ENCODE data around the gene CAVIN2.

CAVIN2 gene

GRCh38 chr2:191866195-191866594 lies 19.3 kb upstream of the CAVIN2 start:
- no peak for DNase-seq (ENCODE audit: low read depth)
- TF ChIP-seq CTCF (IDR thresholded peaks at IDR 0.05; ENCODE audit: insufficient read depth, low read depth, low read length, missing control alignments), result no peak
- no peak overlapping the region for H3K4me3 ChIP-seq (ENCODE audit: low read depth, low read length)

GRCh38 chr2:191864628-191865374 lies 17.9 kb upstream of the CAVIN2 start:
- no peak for DNase-seq (ENCODE audit: low read depth)
- TF ChIP-seq CTCF (IDR thresholded peaks at IDR 0.05; ENCODE audit: insufficient read depth, low read depth, low read length, missing control alignments), result no peak
- H3K4me3 ChIP-seq (ENCODE audit: low read depth, low read length), result no peak overlapping the region

- TF ChIP-seq CTCF (IDR thresholded peaks at IDR 0.05; ENCODE audit: insufficient read depth, low read depth, low read length, missing control alignments), result no peak
- no peak overlapping the region for H3K4me3 ChIP-seq (ENCODE audit: low read depth, low read length)
- DNase-seq (ENCODE audit: low read depth), result no peak
These were observed 17.1 kb upstream of the CAVIN2 start for GRCh38 chr2:191863988-191864387.

- DNase-seq (ENCODE audit: low read depth), result no peak
- TF ChIP-seq CTCF (IDR thresholded peaks at IDR 0.05; ENCODE audit: insufficient read depth, low read depth, low read length, missing control alignments), result no peak
- no peak overlapping the region for H3K4me3 ChIP-seq (ENCODE audit: low read depth, low read length)
These were observed 15.4 kb upstream of the CAVIN2 start for GRCh38 chr2:191862156-191862775.

GRCh38 chr2:191860760-191861466 lies 14.0 kb upstream of the CAVIN2 start:
- H3K4me3 ChIP-seq (ENCODE audit: low read depth, low read length), result no peak overlapping the region
- no peak for TF ChIP-seq CTCF (IDR thresholded peaks at IDR 0.05; ENCODE audit: insufficient read depth, low read depth, low read length, missing control alignments)
- no peak for DNase-seq (ENCODE audit: low read depth)

GRCh38 chr2:191859681-191860080 lies 12.8 kb upstream of the CAVIN2 start:
- no peak overlapping the region for H3K4me3 ChIP-seq (ENCODE audit: low read depth, low read length)
- no peak for DNase-seq (ENCODE audit: low read depth)
- TF ChIP-seq CTCF (IDR thresholded peaks at IDR 0.05; ENCODE audit: insufficient read depth, low read depth, low read length, missing control alignments), result no peak
